H1 (cell line): Measurements from ENCODE around the gene KDM8. TPM values are rescaled to one million over a fixed set of nuclear protein-coding genes. Genes with fewer than 3 reads are reported as not detected.

Source experiments
- CTCF ChIA-PET: fragments of 300-600 bp; sonication (Branson Sonifier 250); formaldehyde crosslinking; loops from one replicate; lab custom pipeline; 2021; ENCODE audit not compliant: partially characterized antibody; lab: Charles Lee
- POLR2A ChIA-PET: fragments of 300-600 bp; sonication (Branson Sonifier 250); formaldehyde crosslinking; loops from one replicate; lab custom pipeline; 2021; ENCODE audit warnings: inconsistent platforms; ENCODE audit not compliant: partially characterized antibody; lab: Charles Lee
- DNase-seq, 2 experiments: peaks; one replicate each; pipeline versions ENCODE4 v3.0.0 to v3.0.0-alpha.2; 2010 to 2022; ENCODE audit warnings: low spot score in 2 of 2, low read depth in 1 of 2, mixed read lengths in 1 of 2
- FAIRE-seq: peaks from 2 replicates; lab custom pipeline; 2011; peaks lifted over from hg19 to GRCh38; lab: Jason Lieb, UNC
- H2AFZ ChIP-seq: 2 replicates; pipeline ENCODE4 v1.8.1; 2012; ENCODE audit warnings: low read length, inconsistent platforms
- H2AK5ac ChIP-seq: 2 replicates; pipeline ENCODE4 v1.6.1; 2013; ENCODE audit warnings: low read depth, low read length
- H2BK120ac ChIP-seq: replicated peaks from 2 replicates; pipeline ENCODE3; 2013; ENCODE audit warnings: low read depth, low read length, inconsistent platforms
- H2BK12ac ChIP-seq: 2 replicates; pipeline ENCODE4 v1.6.1; 2013; ENCODE audit warnings: low read depth, low read length
- H2BK15ac ChIP-seq: 2 replicates; pipeline ENCODE4 v1.6.1; 2013; ENCODE audit warnings: low read length
- H2BK20ac ChIP-seq: 2 replicates; pipeline ENCODE4 v1.6.1; 2013; ENCODE audit warnings: low read length
- H2BK5ac ChIP-seq: 2 replicates; pipeline ENCODE4 v1.6.1; 2013; ENCODE audit warnings: low read depth, low read length
- H3K14ac ChIP-seq: 2 replicates; pipeline ENCODE4 v1.6.1; 2013; ENCODE audit warnings: inconsistent platforms; ENCODE audit not compliant: insufficient read length
- H3K18ac ChIP-seq: 2 replicates; pipeline ENCODE4 v1.6.1; 2013; ENCODE audit warnings: low read length; ENCODE audit errors: extremely low read depth
- H3K23ac ChIP-seq: 2 replicates; pipeline ENCODE4 v1.6.1; 2013; ENCODE audit warnings: inconsistent platforms; ENCODE audit not compliant: insufficient read length
- H3K23me2 ChIP-seq: 2 replicates; pipeline ENCODE4 v1.6.1; 2013; ENCODE audit warnings: low read depth, low read length
- H3K27ac ChIP-seq: 2 replicates; pipeline ENCODE4 v1.6.1; 2011; ENCODE audit warnings: low read depth, low read length, inconsistent platforms
- H3K27me3 ChIP-seq, 4 experiments: replicated peaks in 1 of 4; 1 replicate in 1 of 4; 2 replicates in 3 of 4; pipeline versions ENCODE4 v1.6.1 to v1.8.1; 2011 to 2013; ENCODE audit warnings: low read length in 3 of 4, mild to moderate bottlenecking in 3 of 4, inconsistent platforms in 2 of 4, mixed read lengths in 2 of 4, moderate library complexity in 1 of 4; ENCODE audit not compliant: control insufficient read depth in 3 of 4, insufficient read depth in 3 of 4; ENCODE audit errors: extremely low read depth in 1 of 4
- H3K36me3 ChIP-seq, 4 experiments: 2 replicates each; pipeline versions ENCODE4 v1.6.1 to v1.8.1; 2011 to 2013; ENCODE audit warnings: mild to moderate bottlenecking in 4 of 4, low read length in 3 of 4, moderate library complexity in 2 of 4, control low read depth in 1 of 4, inconsistent platforms in 1 of 4; ENCODE audit not compliant: insufficient read depth in 4 of 4, control insufficient read depth in 2 of 4
- H3K4ac ChIP-seq: replicated peaks from 2 replicates; pipeline ENCODE3; 2013; ENCODE audit warnings: low read length, low read depth, mixed read lengths, inconsistent platforms; ENCODE audit not compliant: insufficient read length
- H3K4me1 ChIP-seq, 4 experiments: replicated peaks in 1 of 4; 1 replicate in 1 of 4; 2 replicates in 3 of 4; pipeline versions ENCODE4 v1.6.1 to v1.8.1; 2011 to 2013; ENCODE audit warnings: low read length in 3 of 4, inconsistent platforms in 2 of 4, mixed read lengths in 1 of 4; ENCODE audit not compliant: insufficient read depth in 4 of 4, control insufficient read depth in 3 of 4
- H3K4me2 ChIP-seq, 2 experiments: 2 replicates each; pipeline versions ENCODE4 v1.6.1 to v1.8.1; 2011 to 2013; ENCODE audit warnings: low read depth in 2 of 2, low read length in 2 of 2, control low read depth in 1 of 2, inconsistent platforms in 1 of 2, mild to moderate bottlenecking in 1 of 2; ENCODE audit not compliant: insufficient read depth in 1 of 2
- H3K4me3 ChIP-seq, 4 experiments: fragments of 200-600, 300-600 bp in 1 of 4; sonication (generic), shearing (Covaris generic), sonication (Bioruptor Twin) in 1 of 4; 2 replicates each; pipeline versions ENCODE4 v1.5.1 to v1.8.1; 2011 to 2016; ENCODE audit warnings: low read length in 4 of 4, low read depth in 3 of 4, control low read depth in 2 of 4, inconsistent platforms in 2 of 4, mild to moderate bottlenecking in 2 of 4, mixed read lengths in 1 of 4, moderate library complexity in 1 of 4; ENCODE audit not compliant: insufficient read depth in 2 of 4; ENCODE audit errors: extremely low read depth in 1 of 4
- H3K56ac ChIP-seq: replicated peaks from 2 replicates; pipeline ENCODE3; 2013; ENCODE audit warnings: low read depth, mild to moderate bottlenecking, mixed read lengths, low read length, inconsistent platforms; ENCODE audit not compliant: insufficient read length
- H3K79me1 ChIP-seq: 2 replicates; pipeline ENCODE4 v1.6.1; 2013; ENCODE audit warnings: low read depth, low read length, control low read depth
- H3K79me2 ChIP-seq, 2 experiments: 2 replicates each; pipeline versions ENCODE4 v1.6.1 to v1.8.1; 2012 to 2013; ENCODE audit warnings: low read length in 2 of 2, mild to moderate bottlenecking in 2 of 2, inconsistent platforms in 1 of 2; ENCODE audit not compliant: insufficient read depth in 2 of 2, control insufficient read depth in 1 of 2
- H3K9ac ChIP-seq, 4 experiments: replicated peaks in 1 of 4; 1 replicate in 1 of 4; 2 replicates in 3 of 4; pipeline versions ENCODE4 v1.6.1 to v1.8.1; 2011 to 2013; ENCODE audit warnings: low read depth in 3 of 4, low read length in 3 of 4, control low read depth in 2 of 4, mild to moderate bottlenecking in 2 of 4, moderate library complexity in 2 of 4, inconsistent platforms in 1 of 4; ENCODE audit errors: extremely low read depth in 1 of 4
- H3K9me3 ChIP-seq, 2 experiments: 2 replicates each; pipeline versions ENCODE4 v1.6.1 to v1.8.1; 2012 to 2013; ENCODE audit warnings: mild to moderate bottlenecking in 2 of 2, moderate library complexity in 2 of 2, control low read depth in 1 of 2, inconsistent platforms in 1 of 2, low read depth in 1 of 2, low read length in 1 of 2, mixed read lengths in 1 of 2; ENCODE audit not compliant: insufficient read depth in 2 of 2
- H4K20me1 ChIP-seq, 2 experiments: replicated peaks in 1 of 2; 2 replicates each; pipeline versions ENCODE3 to v1.8.1; 2011 to 2013; ENCODE audit warnings: inconsistent platforms in 2 of 2, low read length in 2 of 2, mild to moderate bottlenecking in 1 of 2; ENCODE audit not compliant: insufficient read depth in 2 of 2, control insufficient read depth in 1 of 2
- H4K5ac ChIP-seq: 2 replicates; pipeline ENCODE4 v1.6.1; 2013; ENCODE audit warnings: low read length, low read depth, mixed read lengths, inconsistent platforms; ENCODE audit not compliant: insufficient read length
- H4K8ac ChIP-seq: 2 replicates; pipeline ENCODE4 v1.8.0; 2013; ENCODE audit warnings: mild to moderate bottlenecking, moderate library complexity, low read length, inconsistent platforms; ENCODE audit not compliant: insufficient read depth; ENCODE audit errors: extremely low read depth
- H4K91ac ChIP-seq: replicated peaks from 2 replicates; pipeline ENCODE3; 2013; ENCODE audit warnings: low read length, mixed read lengths, inconsistent platforms; ENCODE audit not compliant: insufficient read length
- CTBP2 ChIP-seq: IDR thresholded peaks from 2 replicates; pipeline ENCODE4 v1.7.0; 2011; ENCODE audit warnings: borderline replicate concordance, mild to moderate bottlenecking, moderate library complexity, mixed read lengths, low read length; ENCODE audit not compliant: insufficient read depth, insufficient read length
- SIRT6 ChIP-seq: IDR thresholded peaks from one replicate; pipeline ENCODE4 v1.7.1; 2012; ENCODE audit warnings: low read length, inconsistent platforms
- TCF12 ChIP-seq: IDR thresholded peaks from 2 replicates; pipeline ENCODE4 v1.6.1; 2011; ENCODE audit warnings: low read depth, mild to moderate bottlenecking, low read length
- YY1 ChIP-seq: IDR thresholded peaks from 2 replicates; pipeline ENCODE4 v1.6.1; 2011; ENCODE audit warnings: low read depth, mild to moderate bottlenecking, low read length
- WGBS, 2 experiments: shearing (Covaris generic) in 1 of 2; methylation state at CpG; one replicate each; pipeline versions ENCODE4 v1.1.6 to v1.1.7; 2013 to 2015; ENCODE audit warnings: low lambda C conversion rate in 2 of 2, mixed read lengths in 2 of 2, inconsistent platforms in 1 of 2, low coverage in 1 of 2, missing lambda C conversion rate in 1 of 2; ENCODE audit not compliant: insufficient replicate concordance in 2 of 2, insufficient coverage in 1 of 2, insufficient read length in 1 of 2; ENCODE audit errors: extremely low coverage in 1 of 2, missing lambda C conversion rate in 1 of 2; 5-methylcytosine and 5-hydroxymethylcytosine counted together
- polyA plus RNA-seq, 7 experiments: library from polyadenylated mRNA; depleted of rRNA in 3 of 7; stranded (reverse) in 5 of 7; unstranded in 2 of 7; fragments of >200 nt in 5 of 7; fragments of 200-250 nt in 2 of 7; gene quantifications; 1 replicate in 5 of 7; 2 replicates in 1 of 7; 4 replicates in 1 of 7; pipeline versions ENCODE4 v1.2.1 to v1.2.3, GENCODE V29; 2011 to 2013; ENCODE audit warnings: missing spikeins in 2 of 7, mixed read lengths in 2 of 7
- total RNA-seq: library from RNA; stranded (reverse); fragmentation: NEBNext Ultra II Directional; extraction: Animal tissue kit (Norgen Biotek cat#: 25700); gene quantifications from 2 replicates; pipeline ENCODE4 v1.2.1, GENCODE V29; 2021

Gene KDM8
- total and polyA plus RNA-seq, 2 of the 8 experiments (the other 6 are each of a cell fraction or from before 2014, with no cell fraction given), result 10.3 to 12.8 TPM

GRCh38 chr16:27265982-27266381 lies 62.7 kb downstream of the KDM8 start:
- Histone ChIP-seq H3K23me2 (peaks cover 6% of the 10 kb centered on the region; the same call in 1 of the 2 replicates), H2BK5ac (no peak overlapping the region), H2BK20ac (no peak overlapping the region), H2AFZ (no peak overlapping the region), H3K4me2 (no peak overlapping the region), H3K23ac (no peak overlapping the region), H3K79me2 (no peaks in the 10 kb centered on the region), H3K9ac (no peak overlapping the region), H2BK15ac (no peak overlapping the region), H3K18ac (no peak overlapping the region), H4K20me1 (no peaks in the 10 kb centered on the region), H2BK120ac (no peak overlapping the region), H3K9me3 (no peaks in the 10 kb centered on the region), H3K79me1 (no peaks in the 10 kb centered on the region; the same call in 1 of the 2 replicates), H4K5ac (no peak overlapping the region), H3K4me3 (no peak overlapping the region), H3K4me1 (peaks cover 0 to 5% (median 0%) of the 10 kb centered on the region in 4 experiments; a peak in 1 of 7 replicates), H3K14ac (no peak overlapping the region), H2BK12ac (no peak overlapping the region), H3K27me3 (no peaks in the 10 kb centered on the region), H3K36me3 (no peaks in the 10 kb centered on the region; a peak in 1 of 8 replicates), H3K27ac (no peak overlapping the region), H2AK5ac (no peak overlapping the region), H3K56ac (no peak overlapping the region), H4K91ac (no peak overlapping the region), H3K4ac (no peak overlapping the region), H4K8ac (no peak overlapping the region)
- ChIA-PET POLR2A (no interaction called here), CTCF (interaction anchor here (1.3 kb wide), 1 partner anchor 31 kb away, joined by 3 read pairs; no protein-coding TSS in a partner anchor)
- 93% methylated on average over 1 of the region's 1 CpG; no CpG with 5 or more reads in 1 of the 2 experiments for WGBS, 2 experiments
- DNase-seq (no peak), FAIRE-seq (no peak)
- TF ChIP-seq SIRT6, result no peak
- no peak for TF ChIP-seq YY1
- TF ChIP-seq TCF12, result no peak
- no peak for TF ChIP-seq CTBP2
